Measurements from ENCODE around the gene ALDH1L1.

The ALDH1L1 gene

GRCh38 chr3:126119008-126119675 lies 61.2 kb downstream of the ALDH1L1 start:
- H3K27ac ChIP-seq: no peak overlapping the region
- H3K27me3 ChIP-seq: peaks cover 7% of the 10 kb centered on the region
- no peaks in the 10 kb centered on the region for H3K4me1 ChIP-seq (ENCODE audit: control insufficient read depth in 1 of 2, insufficient read depth in 1 of 2, low read depth in 1 of 2, low read length in 1 of 2)
- H3K36me3 ChIP-seq: no peaks in the 10 kb centered on the region
- no peaks in the 10 kb centered on the region for H3K9me3 ChIP-seq
- no peak overlapping the region for H3K4me3 ChIP-seq (ENCODE audit: low read depth in 1 of 2, low read length in 1 of 2)
- TF ChIP-seq, protein P1, sequence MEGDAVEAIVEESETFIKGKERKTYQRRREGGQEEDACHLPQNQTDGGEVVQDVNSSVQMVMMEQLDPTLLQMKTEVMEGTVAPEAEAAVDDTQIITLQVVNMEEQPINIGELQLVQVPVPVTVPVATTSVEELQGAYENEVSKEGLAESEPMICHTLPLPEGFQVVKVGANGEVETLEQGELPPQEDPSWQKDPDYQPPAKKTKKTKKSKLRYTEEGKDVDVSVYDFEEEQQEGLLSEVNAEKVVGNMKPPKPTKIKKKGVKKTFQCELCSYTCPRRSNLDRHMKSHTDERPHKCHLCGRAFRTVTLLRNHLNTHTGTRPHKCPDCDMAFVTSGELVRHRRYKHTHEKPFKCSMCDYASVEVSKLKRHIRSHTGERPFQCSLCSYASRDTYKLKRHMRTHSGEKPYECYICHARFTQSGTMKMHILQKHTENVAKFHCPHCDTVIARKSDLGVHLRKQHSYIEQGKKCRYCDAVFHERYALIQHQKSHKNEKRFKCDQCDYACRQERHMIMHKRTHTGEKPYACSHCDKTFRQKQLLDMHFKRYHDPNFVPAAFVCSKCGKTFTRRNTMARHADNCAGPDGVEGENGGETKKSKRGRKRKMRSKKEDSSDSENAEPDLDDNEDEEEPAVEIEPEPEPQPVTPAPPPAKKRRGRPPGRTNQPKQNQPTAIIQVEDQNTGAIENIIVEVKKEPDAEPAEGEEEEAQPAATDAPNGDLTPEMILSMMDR (IDR thresholded peaks at IDR 0.05): no peak

- no peak overlapping the region for H3K27ac ChIP-seq
- H3K9me3 ChIP-seq: no peaks in the 10 kb centered on the region
- no peaks in the 10 kb centered on the region for H3K36me3 ChIP-seq
- no peak overlapping the region for H3K4me3 ChIP-seq (ENCODE audit: low read depth in 1 of 2, low read length in 1 of 2)
- H3K4me1 ChIP-seq (ENCODE audit: control insufficient read depth in 1 of 2, insufficient read depth in 1 of 2, low read depth in 1 of 2, low read length in 1 of 2): no peaks in the 10 kb centered on the region
- H3K27me3 ChIP-seq: peaks cover 7% of the 10 kb centered on the region
- TF ChIP-seq, protein P1 (IDR thresholded peaks at IDR 0.05): no peak
Observed at GRCh38 chr3:126118591-126118990, 61.8 kb downstream of the ALDH1L1 start.

- H3K4me1 ChIP-seq (ENCODE audit: control insufficient read depth in 1 of 2, insufficient read depth in 1 of 2, low read depth in 1 of 2, low read length in 1 of 2): no peaks in the 10 kb centered on the region
- H3K27me3 ChIP-seq: peaks cover 7% of the 10 kb centered on the region
- TF ChIP-seq, protein P1 (IDR thresholded peaks at IDR 0.05): no peak
- H3K36me3 ChIP-seq: no peaks in the 10 kb centered on the region
- no peak overlapping the region for H3K4me3 ChIP-seq (ENCODE audit: low read depth in 1 of 2, low read length in 1 of 2)
- H3K27ac ChIP-seq: no peak overlapping the region
- no peaks in the 10 kb centered on the region for H3K9me3 ChIP-seq
Observed at GRCh38 chr3:126117786-126118185, 62.6 kb downstream of the ALDH1L1 start.

GRCh38 chr3:126117212-126117611 lies 63.2 kb downstream of the ALDH1L1 start:
- TF ChIP-seq, protein P1 (IDR thresholded peaks at IDR 0.05): no peak

DNA sequence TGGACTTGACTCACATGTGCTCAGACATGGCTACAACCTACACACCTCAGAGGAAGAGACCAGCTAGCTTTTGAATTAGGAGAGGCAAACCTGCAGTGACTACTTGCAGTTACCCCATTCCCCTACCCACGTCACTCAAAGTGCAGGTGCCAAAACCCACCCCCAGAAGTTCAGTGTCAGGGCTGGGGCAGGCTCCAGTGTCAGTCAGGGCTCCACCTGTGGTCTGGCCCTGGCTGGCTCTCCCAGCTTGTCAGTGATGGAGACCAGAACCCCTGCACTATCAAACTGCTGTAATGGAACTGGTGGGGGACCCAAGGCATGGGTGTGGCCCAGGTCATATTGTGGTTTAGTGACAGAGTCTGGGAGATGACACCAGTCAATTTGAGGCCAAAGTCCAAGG lies 63.9 kb downstream of the ALDH1L1 start:
- H3K4me1 ChIP-seq (ENCODE audit: control insufficient read depth in 1 of 2, insufficient read depth in 1 of 2, low read depth in 1 of 2, low read length in 1 of 2): no peaks in the 10 kb centered on the region
- H3K9me3 ChIP-seq: no peaks in the 10 kb centered on the region
- no peak overlapping the region for H3K27ac ChIP-seq
- H3K4me3 ChIP-seq (ENCODE audit: low read depth in 1 of 2, low read length in 1 of 2): no peak overlapping the region
- H3K27me3 ChIP-seq: peaks cover 2% of the 10 kb centered on the region
- no peaks in the 10 kb centered on the region for H3K36me3 ChIP-seq
- TF ChIP-seq, protein P1 (IDR thresholded peaks at IDR 0.05): no peak

More at GRCh38 chr3:126117212-126117611, 63.2 kb downstream of the ALDH1L1 start:
- peaks cover 7% of the 10 kb centered on the region for H3K27me3 ChIP-seq
- no peaks in the 10 kb centered on the region for H3K36me3 ChIP-seq
- H3K27ac ChIP-seq: no peak overlapping the region
- H3K9me3 ChIP-seq: no peaks in the 10 kb centered on the region
- H3K4me3 ChIP-seq (ENCODE audit: low read depth in 1 of 2, low read length in 1 of 2): no peak overlapping the region
- H3K4me1 ChIP-seq (ENCODE audit: control insufficient read depth in 1 of 2, insufficient read depth in 1 of 2, low read depth in 1 of 2, low read length in 1 of 2): no peaks in the 10 kb centered on the region

Measured in neutrophil (primary cell).